GM19372 (cell line): ENCODE data around the gene TTLL9.

Experiments used
- ATAC-seq: cut with Tn5 transposase; IDR thresholded peaks from one replicate; pipeline ENCODE4 v1.9.1; 2021; ENCODE audit warnings: mild to moderate bottlenecking, low read depth, moderate library complexity; ENCODE audit not compliant: unreplicated experiment

TTLL9 gene

DNA sequence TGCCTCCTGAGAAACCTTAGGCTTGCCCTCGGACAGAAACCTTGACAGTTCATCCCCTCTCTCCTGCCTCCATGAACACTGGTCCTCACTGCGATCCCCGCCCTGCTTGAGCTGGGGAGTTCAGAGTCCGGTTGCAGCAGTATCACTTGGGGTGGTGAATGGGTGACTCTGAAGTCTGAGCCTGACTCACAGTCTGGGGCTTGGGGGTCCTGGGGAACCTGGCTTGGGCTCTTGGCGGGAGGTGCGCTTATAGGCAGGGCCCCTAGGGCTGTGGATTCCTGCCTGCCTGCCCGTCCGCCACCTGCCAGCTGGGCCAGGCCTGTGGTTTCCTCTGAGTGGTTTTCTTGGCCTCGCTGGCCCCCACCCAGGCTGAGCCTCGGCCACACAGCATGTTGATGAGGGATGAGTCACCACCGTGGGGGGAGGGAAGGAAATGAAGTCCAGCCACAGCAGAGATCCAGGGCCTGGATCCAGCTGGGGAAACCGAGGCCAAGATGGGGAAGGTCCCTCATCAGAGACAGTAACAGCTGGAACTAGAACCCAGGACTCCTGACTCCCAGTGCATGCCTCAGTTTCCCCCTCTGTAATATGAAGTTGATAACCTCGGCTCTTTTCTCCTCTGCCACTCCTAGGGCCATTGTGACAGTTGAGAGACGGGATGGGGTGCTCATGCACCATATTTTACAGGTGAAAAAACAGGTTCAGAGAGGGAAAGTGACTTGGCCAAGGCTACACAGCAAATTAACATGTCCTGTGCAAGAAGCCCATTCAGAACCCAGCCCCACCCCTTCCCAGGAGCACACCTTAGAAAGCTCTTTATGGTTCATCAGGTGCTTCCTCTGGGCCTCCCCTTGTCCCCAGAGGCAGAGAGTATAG lies 34.2 kb upstream of the TTLL9 start:
- ATAC-seq, result no peak

DNA sequence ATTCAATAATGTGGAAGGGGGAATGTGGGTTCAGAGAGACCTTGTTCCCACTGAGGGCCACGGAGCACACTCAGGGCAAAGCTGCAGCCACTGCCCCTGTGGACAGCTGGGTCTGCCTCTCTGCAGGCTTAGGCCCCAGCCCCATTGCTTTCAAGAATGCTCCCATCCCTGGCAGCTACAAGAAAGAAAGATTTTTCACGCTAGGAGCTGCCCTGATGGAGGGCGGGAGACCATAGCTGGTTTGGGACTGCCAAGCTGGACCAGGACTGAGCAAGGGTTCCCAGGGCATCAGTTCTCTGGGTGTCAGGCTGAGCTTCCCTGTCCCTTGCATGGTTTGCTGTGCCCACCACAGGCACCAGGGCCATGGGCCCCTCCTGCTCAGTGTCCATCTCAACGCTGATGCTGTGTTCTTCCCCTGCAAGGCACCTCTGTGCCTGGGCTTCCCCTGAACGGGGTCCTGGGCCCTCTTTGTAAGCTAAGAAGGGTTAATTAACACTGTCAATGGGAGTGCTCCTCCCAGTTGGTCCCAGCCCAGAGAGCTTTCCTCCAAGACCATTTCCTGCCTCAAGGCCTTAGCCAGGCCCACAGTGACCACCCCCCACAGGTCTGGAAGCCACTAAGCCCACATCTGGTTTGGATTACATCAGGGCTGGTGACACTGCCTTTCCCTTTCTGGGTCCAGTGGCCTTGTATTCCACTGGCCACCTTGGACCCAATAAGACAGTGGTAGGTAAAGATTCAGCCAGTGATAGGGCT lies 33.4 kb upstream of the TTLL9 start:
- ATAC-seq, result no peak

DNA sequence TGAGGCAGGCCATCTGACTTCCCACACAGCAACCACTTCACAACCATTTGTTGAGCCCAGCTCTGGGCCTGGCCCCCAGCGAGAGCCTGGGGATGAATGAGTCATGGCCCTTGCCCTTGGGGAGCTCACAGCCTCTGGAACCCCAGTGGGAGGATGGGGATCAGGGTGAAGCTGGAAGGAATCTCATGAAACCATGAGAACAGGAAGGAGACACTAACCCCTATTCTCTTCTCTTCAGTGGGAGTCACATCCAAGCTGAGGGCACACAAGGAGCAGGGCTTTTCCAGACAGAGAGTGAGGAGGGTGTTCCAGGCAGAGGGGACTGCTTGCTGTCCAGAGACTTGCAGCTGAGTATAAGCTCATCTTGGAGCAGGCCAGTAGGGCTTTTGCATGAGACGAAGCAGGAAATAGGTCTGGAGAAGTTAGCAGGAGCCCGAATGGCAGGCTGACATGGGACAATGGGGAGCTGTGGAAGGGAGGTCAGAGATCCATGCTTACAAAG lies 32.5 kb upstream of the TTLL9 start:
- ATAC-seq, result no peak

DNA sequence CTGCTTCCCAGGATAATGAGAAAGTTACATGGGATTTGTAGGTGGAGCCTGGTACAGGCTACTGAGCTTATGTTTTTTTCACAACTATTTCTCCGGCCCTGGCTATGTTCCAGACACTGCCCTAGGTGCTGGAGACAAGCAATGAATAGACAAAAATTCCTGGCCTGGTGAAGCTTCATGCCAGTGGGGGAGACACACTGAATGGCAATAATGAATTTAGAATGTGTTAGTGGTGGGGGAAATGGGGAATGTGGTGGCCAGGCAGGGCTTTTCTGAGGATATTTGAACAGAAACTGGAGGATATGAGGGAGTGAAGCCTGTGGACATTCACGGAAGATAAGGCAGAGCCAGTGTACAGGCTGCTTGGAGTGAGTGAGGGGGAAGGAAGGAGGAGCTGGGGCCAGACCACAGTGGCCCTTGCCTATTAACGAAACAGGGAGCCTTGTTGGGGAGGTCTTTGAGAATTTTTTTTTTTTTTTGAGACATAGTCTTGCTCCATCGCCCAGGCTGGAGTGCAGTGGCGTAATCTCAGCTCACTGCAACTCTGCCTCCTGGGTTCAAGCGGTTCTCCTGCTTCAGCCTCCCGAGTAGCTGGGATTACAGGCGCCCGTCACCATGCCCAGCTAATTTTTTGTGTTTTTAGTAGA lies 31.7 kb upstream of the TTLL9 start:
- no peak for ATAC-seq

DNA sequence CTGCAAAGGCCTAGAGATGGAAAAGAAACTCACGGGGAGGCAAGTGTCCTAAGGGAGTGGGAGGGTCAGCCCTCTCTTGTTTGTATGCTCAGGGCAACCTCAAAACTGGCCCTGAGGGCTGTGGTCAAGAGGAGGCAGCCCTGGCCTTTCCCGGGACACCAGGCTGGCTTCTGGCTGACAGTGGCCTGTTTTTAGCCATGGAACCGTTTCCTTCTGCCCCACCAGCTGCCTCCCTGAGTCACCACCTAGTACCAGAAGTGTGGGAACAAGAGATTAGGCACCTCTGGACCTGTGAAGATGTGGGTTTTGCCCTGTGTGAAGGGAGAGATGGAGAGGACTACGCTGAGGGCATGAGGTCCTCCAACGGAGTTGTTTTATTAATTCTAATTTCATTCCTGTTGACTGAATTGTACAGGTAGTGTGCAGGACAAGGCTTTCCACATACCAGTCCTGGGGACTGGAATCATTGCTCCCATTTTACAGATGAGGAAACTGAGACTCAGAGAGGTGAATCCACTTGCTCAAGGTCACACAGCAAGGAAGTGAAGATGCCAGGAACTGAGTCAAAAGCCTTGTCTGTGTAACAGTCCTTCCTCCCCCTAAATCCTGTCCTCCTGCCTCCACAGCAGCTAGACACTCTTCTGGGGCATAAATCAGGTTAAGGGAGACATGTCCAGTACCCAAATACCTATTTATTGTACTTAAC lies 30.5 kb upstream of the TTLL9 start:
- no peak for ATAC-seq

DNA sequence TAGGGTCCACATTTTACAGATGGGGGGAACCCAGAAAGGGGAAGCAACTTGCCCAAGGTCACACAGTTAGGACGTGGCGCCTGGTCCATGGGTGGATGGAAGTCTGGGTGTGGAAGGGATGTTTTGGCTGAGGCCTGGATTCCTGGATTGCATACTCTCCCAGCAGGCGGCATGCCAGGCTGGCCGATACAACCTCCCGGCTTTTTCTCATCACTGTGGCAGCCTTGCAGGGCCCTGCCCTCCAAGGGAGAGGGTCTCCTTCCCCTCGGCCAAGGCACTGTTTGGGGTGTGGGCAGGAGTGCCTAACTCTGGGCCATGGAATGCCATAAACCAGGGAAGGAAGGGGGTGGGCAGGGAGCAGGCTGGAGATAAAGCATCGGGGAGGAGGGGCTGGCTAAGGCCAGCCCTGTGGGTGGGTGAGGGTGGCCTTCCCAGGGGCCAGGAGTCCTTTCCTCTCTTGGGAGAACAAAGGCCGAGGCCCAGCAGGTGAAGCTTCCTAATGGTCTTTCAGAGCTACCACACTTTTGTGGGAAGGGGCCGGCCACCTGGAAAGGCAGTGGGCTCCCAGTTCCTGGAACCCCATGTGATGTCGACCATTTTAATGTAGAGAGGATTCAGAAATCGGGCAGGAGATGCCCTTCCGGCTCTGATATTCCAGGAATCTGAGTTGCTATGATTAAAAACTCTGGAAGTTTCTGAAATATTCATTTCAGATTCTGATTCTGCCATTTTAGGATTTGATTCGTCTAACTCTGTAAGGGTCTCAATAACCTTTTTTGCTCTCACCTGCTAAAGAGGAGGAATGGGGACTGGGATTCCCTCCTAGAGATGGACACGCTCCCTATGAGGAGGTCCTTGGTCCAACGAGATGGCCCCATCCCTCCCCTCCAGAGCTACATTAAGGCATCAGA lies 29.3 kb upstream of the TTLL9 start:
- no peak for ATAC-seq

DNA sequence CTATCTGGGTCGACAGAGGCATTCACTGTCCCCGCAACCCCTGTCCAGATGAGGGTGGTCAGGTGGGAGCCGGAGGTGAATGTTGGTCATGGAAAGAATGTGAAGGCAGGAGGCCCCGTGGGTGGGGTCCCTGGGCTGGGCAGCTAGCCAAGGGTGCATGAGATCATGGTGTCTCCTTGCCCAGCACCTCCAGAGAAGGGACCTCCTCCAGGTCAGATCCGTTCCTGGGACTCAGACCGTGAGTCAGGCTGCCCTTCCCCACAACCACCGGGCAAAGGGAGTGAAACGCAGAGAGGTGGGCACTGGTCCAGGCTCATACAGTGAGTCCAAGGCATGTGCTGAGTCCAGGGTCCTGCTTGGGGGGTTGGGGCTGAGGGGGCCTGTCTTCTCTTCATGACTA lies 28.5 kb upstream of the TTLL9 start:
- ATAC-seq, result no peak

DNA sequence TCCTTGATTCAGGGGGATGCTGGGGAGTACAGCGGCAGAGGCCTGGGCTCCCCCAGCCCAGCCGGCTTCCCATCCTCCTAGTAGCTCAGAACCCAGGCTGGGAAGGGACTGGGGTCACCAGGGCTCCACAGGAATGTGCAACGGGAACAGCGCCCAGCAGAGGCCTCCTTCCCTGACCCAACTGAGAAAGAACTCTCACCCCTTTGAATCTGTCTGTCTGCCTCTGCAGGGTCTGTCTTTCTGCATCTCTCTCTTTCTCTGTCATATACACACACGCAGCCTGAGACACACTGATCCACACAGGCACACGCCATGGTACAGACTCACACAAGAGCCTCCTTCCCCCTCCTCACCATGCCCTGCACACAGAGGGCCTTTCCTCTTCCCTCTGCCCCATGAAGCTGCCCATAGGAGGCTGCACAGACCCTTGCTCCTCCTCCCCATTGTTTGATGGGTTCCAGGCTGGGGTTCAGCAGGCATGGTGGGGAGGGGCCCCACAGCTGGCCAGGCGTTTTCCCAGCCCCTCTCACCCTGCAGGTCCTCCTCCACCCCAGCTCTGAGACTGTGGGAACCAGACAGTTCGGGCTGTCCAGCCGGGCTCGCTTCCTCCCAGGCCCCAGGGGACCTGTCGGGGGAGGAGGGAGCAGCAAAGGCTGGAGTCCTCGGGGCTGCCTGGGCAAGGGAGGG lies 27.8 kb upstream of the TTLL9 start:
- ATAC-seq, result no peak

DNA sequence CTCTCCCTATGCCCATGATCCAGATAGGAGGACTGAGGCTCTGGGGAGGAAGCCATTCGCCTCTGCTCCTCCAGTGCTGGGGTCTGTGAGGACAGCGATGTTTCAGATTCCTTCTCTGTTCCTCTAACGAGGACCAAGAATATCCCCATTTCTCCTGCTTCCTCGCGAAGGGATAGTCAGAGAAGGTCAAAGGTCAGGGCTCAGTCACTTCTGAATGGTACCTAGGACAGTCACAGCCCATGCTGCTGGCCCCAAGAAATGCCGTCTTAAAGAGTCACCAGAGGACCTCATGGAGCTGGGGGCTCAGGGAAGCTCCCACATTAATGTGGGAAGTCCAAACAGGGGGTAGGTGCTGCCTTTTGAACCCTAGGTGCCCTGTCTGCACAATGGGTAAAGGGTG lies 27.1 kb upstream of the TTLL9 start:
- ATAC-seq, result no peak

DNA sequence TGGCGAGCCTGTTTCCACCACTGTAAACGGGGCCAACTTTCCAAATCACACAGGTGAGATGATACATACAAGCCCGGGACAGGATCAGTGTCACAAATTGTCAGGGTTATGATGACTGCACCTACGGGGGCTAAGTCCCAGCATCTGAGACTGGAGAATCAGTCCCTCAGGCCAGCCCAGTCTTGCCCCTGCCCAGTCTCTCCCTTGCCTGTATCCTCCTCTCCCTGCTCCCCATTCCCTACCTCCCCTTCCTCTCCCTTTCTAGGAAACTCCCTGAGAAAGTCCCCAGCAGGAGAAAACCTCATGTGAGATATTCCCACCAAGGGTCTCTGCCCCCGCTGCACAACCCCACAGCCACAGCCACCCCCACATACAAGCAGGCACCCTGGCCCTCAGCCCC lies 26.6 kb upstream of the TTLL9 start:
- ATAC-seq, result no peak

DNA sequence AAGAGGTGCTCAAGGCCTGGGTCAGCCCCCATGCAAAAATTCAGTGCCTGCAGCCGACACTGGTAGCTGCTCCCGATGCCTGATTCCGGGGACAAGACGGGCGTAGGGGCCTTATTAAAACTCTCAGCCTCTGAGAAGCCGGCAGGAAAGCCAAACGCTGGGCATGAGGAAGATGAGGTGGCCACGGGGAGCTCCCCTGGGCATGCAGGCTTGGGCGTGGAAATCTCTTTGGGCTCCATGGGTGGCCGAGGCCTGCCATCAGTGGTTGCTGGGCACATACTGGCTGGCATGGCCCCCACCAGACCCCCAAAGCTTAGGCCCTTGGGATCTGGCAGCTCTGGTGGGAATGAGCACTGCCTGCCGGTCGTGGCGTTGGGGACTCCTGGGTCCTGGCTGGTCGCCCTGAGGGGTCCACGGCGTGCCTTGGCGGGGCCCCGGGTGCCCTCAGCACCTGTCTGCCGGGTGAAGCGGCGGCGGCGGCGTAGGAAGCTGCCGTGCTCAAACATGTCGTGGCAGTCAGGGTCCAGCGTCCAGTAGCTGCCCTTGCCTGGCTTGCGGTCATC lies 25.6 kb upstream of the TTLL9 start:
- no peak for ATAC-seq

DNA sequence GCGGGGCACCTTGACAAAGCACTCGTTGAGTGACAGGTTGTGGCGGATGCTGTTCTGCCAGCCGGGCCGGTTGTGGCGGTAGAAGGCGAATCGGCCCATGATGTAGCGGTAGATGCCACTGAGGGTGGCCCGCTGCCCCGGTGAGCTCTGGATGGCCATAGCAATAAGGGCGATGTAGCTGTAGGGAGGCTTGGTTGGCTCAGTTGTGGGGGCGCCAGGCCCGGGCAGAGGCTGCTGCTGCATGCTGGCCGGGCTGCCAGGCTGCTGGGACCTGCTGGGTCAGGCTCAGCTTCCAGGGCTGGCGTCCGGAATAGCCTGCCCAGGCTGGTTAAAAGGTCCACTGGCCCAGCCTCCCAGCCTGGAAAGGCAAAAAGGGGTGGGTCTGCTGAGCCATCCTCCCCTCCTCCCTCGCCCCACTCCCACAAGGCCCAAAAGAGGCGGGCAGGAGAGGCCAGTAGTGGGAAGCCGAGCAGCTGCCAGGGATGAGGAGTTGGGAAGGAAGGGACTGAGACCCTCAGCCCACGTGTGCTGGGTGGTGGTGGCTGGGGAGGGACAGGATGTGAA lies 25.1 kb upstream of the TTLL9 start, which contains the start of gene FOXS1:
FOXS1 (minus strand) TSS at position 305 of the 564 bp plus-strand sequence; CDS start at position 243, 62 bp downstream.
- ATAC-seq, result no peak

DNA sequence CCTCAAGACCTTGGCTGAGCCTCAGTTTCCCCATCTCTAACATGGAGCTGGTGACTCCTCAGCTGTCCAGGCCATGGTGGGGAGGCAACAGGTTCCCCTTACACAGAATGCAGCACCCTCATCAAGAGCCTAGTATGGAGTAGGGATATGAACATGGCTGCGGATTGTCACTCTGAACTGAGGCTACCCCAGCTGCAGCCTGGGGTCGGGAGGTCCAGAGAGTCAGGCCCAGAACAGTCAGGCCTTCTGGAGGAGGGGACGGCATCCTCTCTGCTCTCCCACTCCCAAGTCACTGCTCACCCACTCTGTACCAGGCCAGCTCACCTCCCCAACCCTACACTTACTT lies 23.7 kb upstream of the TTLL9 start:
- no peak for ATAC-seq

DNA sequence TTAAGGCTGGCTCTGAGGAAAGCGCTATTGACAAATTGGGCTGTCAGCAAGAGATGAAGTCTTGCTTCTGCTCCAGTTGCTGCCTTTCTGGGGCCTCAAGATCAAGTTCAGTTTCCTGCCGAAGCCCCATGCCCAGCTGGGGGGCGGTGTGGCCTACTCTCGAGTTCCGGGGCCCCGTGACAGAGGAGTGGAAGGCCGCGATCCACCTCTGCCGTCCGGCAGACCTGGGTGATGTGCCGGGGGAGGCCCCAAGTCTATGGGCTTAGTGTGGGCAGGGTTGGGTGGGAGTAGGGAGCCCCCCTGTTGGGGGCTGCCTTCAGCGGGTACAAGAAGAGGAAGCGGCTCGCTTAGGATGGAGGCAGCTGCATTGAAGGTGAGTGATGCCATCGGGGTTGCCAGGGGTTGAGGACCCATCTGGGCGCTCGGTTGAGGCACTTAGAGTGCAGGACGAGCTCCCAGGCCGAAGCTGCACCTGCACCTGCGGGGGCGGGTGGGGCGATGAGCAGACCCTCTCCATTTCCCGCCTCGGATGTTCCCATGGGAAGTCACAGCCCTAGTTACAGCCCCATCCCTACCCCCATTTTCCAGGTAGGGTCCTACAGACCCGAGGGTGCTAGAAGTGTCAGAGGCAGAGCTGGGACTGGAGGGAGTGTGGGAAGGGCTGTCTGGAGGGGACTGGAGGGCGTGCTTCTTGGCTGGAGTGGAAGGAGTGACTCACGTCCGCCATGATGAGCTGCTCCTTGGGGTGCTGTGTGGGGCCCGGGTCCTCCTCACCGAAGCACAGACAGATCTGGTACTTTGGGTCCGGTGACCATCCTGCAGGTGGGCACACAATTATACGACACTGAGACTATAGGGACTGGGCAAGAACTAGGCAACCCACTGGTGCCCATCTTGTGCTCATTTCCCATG lies 22.1 kb upstream of the TTLL9 start:
- ATAC-seq, result no peak

DNA sequence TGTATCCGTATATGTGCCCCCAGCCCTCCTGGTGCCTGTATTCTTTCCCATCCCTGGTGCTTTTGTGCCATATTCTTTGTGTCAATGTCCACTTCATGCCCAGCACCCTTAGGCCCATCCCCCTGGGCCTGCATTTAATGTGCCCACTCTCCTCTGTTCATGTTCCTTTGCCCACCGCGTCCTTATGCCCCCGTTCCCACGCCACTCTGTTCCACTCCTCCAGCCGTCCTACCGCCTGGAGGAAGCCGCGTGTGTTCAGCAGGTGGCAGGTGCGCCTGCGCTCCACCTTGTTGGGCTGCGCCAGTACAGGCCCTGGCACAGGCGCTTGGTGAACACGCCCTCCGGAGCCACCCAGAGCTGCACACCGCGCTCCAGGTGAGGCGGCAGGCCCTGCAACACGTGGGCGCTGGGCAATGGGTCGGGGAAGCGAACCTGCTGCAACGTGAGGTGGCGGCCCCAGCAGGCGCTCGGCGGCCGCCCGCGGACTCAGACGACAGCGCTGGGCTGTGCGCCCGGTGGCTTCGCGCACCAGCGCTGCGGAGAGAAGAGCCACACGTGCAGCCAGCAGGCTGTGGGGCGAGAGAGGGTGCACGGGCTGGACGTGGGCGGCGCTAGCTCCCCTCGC lies 21.0 kb upstream of the TTLL9 start:
- no peak for ATAC-seq

DNA sequence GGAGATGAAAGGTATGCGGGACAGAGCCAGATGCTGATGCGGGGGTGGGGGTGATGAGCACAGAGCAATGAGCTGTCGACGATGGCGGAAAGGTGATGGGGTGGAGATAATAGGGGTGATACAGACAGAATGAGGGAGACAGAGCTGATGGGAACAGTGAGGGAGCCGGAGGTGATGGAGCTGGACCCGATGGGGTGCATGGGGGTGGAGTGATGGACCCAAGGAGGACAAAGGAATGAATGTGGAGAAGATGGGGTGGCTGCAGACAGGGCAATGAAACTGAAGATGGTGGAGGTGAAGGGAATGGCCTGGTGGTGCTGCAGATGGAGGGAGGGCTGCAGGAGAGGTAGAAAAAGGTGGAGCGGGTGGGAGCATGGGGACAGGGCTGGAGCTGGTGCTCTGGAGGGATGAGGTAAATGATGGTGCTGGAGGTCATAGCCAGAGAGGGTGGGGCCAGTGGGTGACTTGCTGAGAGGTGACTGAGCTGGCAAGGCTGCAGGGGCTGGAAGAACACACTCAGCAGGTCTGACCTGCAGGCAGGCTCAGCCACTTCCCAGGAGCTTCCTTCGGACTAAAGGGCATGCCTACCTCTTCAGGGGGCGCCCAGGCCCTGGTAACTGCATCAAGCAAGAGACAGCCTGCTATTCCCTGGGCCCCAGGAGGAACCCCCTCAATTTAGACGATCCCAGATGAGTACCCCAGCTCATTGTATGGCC lies 19.0 kb upstream of the TTLL9 start:
- no peak for ATAC-seq
